IMR-90 (cell line): ENCODE measurements around the gene NOS1AP. TPM values are rescaled to one million over a fixed set of nuclear protein-coding genes. Genes with fewer than 3 reads are reported as not detected.

Experiments used
- ATAC-seq: fragments of 200-7000 bp; cut with Tn5 transposase; 2 replicates; pipeline ENCODE4 v1.9.1; 2020; ENCODE audit warnings: low read depth, mild to moderate bottlenecking, moderate library complexity
- BruUV-seq: library from RNA; stranded (reverse); fragments of 400-500 nt; replicated peaks from 2 replicates; lab custom pipeline; 2021; lab: Mats Ljungman, UMichigan
- CTCF ChIA-PET: fragments of 300-600 bp; formaldehyde crosslinking; extraction: SDS; loops from one replicate; lab custom pipeline; 2021; ENCODE audit warnings: antibody characterized with exemption; lab: Yijun Ruan, JAX
- POLR2A ChIA-PET: fragments of 300-600 bp; sonication (Branson Sonifier 250); formaldehyde crosslinking; loops from one replicate; lab custom pipeline; 2022; ENCODE audit warnings: antibody characterized with exemption; ENCODE audit not compliant: unreplicated experiment; lab: Charles Lee
- DNase-seq: peaks from one replicate; pipeline ENCODE4 v3.0.0; 2013
- H2AFZ ChIP-seq: replicated peaks from 2 replicates; pipeline ENCODE3; 2013; ENCODE audit warnings: low read length, mild to moderate bottlenecking; ENCODE audit not compliant: poor library complexity
- H2AK5ac ChIP-seq: 2 replicates; pipeline ENCODE4 v1.6.1; 2013; ENCODE audit warnings: low read depth, low read length, inconsistent platforms
- H2AK9ac ChIP-seq: replicated peaks from 2 replicates; pipeline ENCODE3; 2013; ENCODE audit warnings: mild to moderate bottlenecking, low read depth, low read length, moderate library complexity; ENCODE audit not compliant: poor library complexity
- H2BK120ac ChIP-seq: 2 replicates; pipeline ENCODE4 v1.6.1; 2013; ENCODE audit warnings: low read depth, low read length, inconsistent platforms
- H2BK15ac ChIP-seq: 3 replicates; pipeline ENCODE4 v1.6.1; 2013; ENCODE audit warnings: low read depth, low read length, inconsistent platforms
- H2BK20ac ChIP-seq: 2 replicates; pipeline ENCODE4 v1.6.1; 2013; ENCODE audit warnings: low read depth, mild to moderate bottlenecking, inconsistent platforms, low read length, moderate library complexity
- H2BK5ac ChIP-seq: 2 replicates; pipeline ENCODE4 v1.6.1; 2013; ENCODE audit warnings: mild to moderate bottlenecking, low read depth, low read length, inconsistent platforms; ENCODE audit not compliant: poor library complexity, severe bottlenecking
- H3K14ac ChIP-seq: replicated peaks from 2 replicates; pipeline ENCODE4 v1.6.1; 2013; ENCODE audit warnings: low read depth, low read length, inconsistent platforms
- H3K18ac ChIP-seq: 2 replicates; pipeline ENCODE4 v1.6.1; 2013; ENCODE audit warnings: low read depth, low read length, control low read depth
- H3K23ac ChIP-seq: 2 replicates; pipeline ENCODE4 v1.6.1; 2013; ENCODE audit warnings: low read depth, low read length, inconsistent platforms
- H3K27ac ChIP-seq: 2 replicates; pipeline ENCODE4 v1.5.1; 2013; ENCODE audit warnings: mild to moderate bottlenecking, control low read depth, low read length; ENCODE audit not compliant: insufficient read depth
- H3K27me3 ChIP-seq: 2 replicates; pipeline ENCODE4 v1.6.1; 2013; ENCODE audit warnings: low read length; ENCODE audit not compliant: control insufficient read depth, insufficient read depth
- H3K36me3 ChIP-seq: 2 replicates; pipeline ENCODE4 v1.6.1; 2013; ENCODE audit warnings: low read length, mixed read lengths; ENCODE audit not compliant: control insufficient read depth, insufficient read depth
- H3K4ac ChIP-seq: 2 replicates; pipeline ENCODE4 v1.6.1; 2013; ENCODE audit warnings: low read depth, low read length, inconsistent platforms
- H3K4me1 ChIP-seq: 2 replicates; pipeline ENCODE4 v1.6.1; 2013; ENCODE audit warnings: low read length, mixed read lengths; ENCODE audit not compliant: control insufficient read depth, insufficient read depth
- H3K4me2 ChIP-seq: 2 replicates; pipeline ENCODE4 v1.6.1; 2013; ENCODE audit warnings: low read depth, mild to moderate bottlenecking, control low read depth, low read length, moderate library complexity
- H3K4me3 ChIP-seq: 2 replicates; pipeline ENCODE4 v1.5.1; 2013; ENCODE audit warnings: low read depth, mild to moderate bottlenecking, control low read depth, low read length, moderate library complexity; ENCODE audit not compliant: insufficient read depth
- H3K56ac ChIP-seq: 2 replicates; pipeline ENCODE4 v1.6.1; 2013; ENCODE audit warnings: low read length, inconsistent platforms; ENCODE audit not compliant: insufficient read depth; ENCODE audit errors: extremely low read depth
- H3K79me1 ChIP-seq, 2 experiments: 2 replicates each; pipeline ENCODE4 v1.6.1; 2013; ENCODE audit warnings: low read length in 2 of 2, inconsistent platforms in 1 of 2, low read depth in 1 of 2
- H3K9ac ChIP-seq: 2 replicates; pipeline ENCODE4 v1.6.1; 2013; ENCODE audit warnings: low read depth, low read length, control low read depth
- H3K9me1 ChIP-seq: 2 replicates; pipeline ENCODE4 v1.6.1; 2013; ENCODE audit warnings: low read length, inconsistent platforms; ENCODE audit not compliant: insufficient read depth
- H3K9me3 ChIP-seq: 2 replicates; pipeline ENCODE4 v1.6.1; 2013; ENCODE audit warnings: low read length; ENCODE audit not compliant: control insufficient read depth, insufficient read depth
- H4K20me1 ChIP-seq: 2 replicates; pipeline ENCODE4 v1.6.1; 2013; ENCODE audit warnings: low read length, inconsistent platforms; ENCODE audit not compliant: insufficient read depth
- H4K5ac ChIP-seq: 2 replicates; pipeline ENCODE4 v1.6.1; 2013; ENCODE audit warnings: mild to moderate bottlenecking, low read depth, low read length, control low read depth
- H4K8ac ChIP-seq, 2 experiments: 2 replicates each; pipeline ENCODE4 v1.6.1; 2013; ENCODE audit warnings: low read depth in 2 of 2, low read length in 2 of 2, control low read depth in 1 of 2, inconsistent platforms in 1 of 2
- H4K91ac ChIP-seq: 2 replicates; pipeline ENCODE4 v1.6.1; 2013; ENCODE audit warnings: low read depth, low read length, inconsistent platforms; ENCODE audit not compliant: insufficient read depth
- BHLHE40 ChIP-seq: fragments of 150-350 bp; IDR thresholded peaks from 2 replicates; pipeline ENCODE4 v1.6.1; 2016; ENCODE audit warnings: mild to moderate bottlenecking, low read depth, low read length
- CEBPB ChIP-seq: IDR thresholded peaks from 2 replicates; pipeline ENCODE4 v1.6.1; 2012; ENCODE audit warnings: low read depth, low read length, improper control_type of control experiment
- CHD1 ChIP-seq: IDR thresholded peaks from 2 replicates; pipeline ENCODE4 v1.6.1; 2012; ENCODE audit warnings: low read depth, low read length, improper control_type of control experiment
- CTCF ChIP-seq: conservative IDR thresholded peaks from 2 replicates; pipeline ENCODE4 v1.5.1; 2012; ENCODE audit warnings: mild to moderate bottlenecking, low read depth, low read length, improper control_type of control experiment
- ELK1 ChIP-seq: fragments of 150-350 bp; IDR thresholded peaks from 2 replicates; pipeline ENCODE4 v1.6.1; 2016; ENCODE audit warnings: low read depth, mild to moderate bottlenecking, low read length, moderate library complexity, borderline replicate concordance
- FOS ChIP-seq: fragments of 150-350 bp; IDR thresholded peaks from 2 replicates; pipeline ENCODE4 v1.6.1; 2016; ENCODE audit warnings: low read depth, low read length
- MAFK ChIP-seq: IDR thresholded peaks from 2 replicates; pipeline ENCODE4 v1.6.1; 2012; ENCODE audit warnings: low read depth, low read length, improper control_type of control experiment
- MAZ ChIP-seq: IDR thresholded peaks from 2 replicates; pipeline ENCODE4 v1.6.1; 2012; ENCODE audit warnings: low read depth, mild to moderate bottlenecking, low read length, improper control_type of control experiment, moderate library complexity, borderline replicate concordance
- MXI1 ChIP-seq: IDR thresholded peaks from 2 replicates; pipeline ENCODE4 v1.6.1; 2012; ENCODE audit warnings: low read depth, mild to moderate bottlenecking, low read length, moderate library complexity, borderline replicate concordance
- NFE2L2 ChIP-seq: fragments of 150-350 bp; IDR thresholded peaks from 2 replicates; pipeline ENCODE4 v1.6.1; 2016; ENCODE audit warnings: low read depth, mild to moderate bottlenecking, low read length
- POLR2A ChIP-seq: IDR thresholded peaks from 2 replicates; pipeline ENCODE4 v1.6.1; 2012; ENCODE audit warnings: mild to moderate bottlenecking, low read depth, low read length
- RAD21 ChIP-seq: IDR thresholded peaks from 2 replicates; pipeline ENCODE4 v1.6.1; 2012; ENCODE audit warnings: low read length, improper control_type of control experiment
- RCOR1 ChIP-seq: IDR thresholded peaks from 2 replicates; pipeline ENCODE4 v1.6.1; 2012; ENCODE audit warnings: mild to moderate bottlenecking, low read length, improper control_type of control experiment; ENCODE audit not compliant: insufficient replicate concordance
- RFX5 ChIP-seq: IDR thresholded peaks from 2 replicates; pipeline ENCODE4 v1.8.0; 2012; ENCODE audit warnings: low read depth, mild to moderate bottlenecking, low read length, moderate library complexity
- SMC3 ChIP-seq: fragments of 150-350 bp; IDR thresholded peaks from 2 replicates; pipeline ENCODE4 v1.6.1; 2016; ENCODE audit warnings: low read depth, mild to moderate bottlenecking, antibody characterized with exemption, low read length, moderate library complexity
- USF2 ChIP-seq: fragments of 150-350 bp; IDR thresholded peaks from 2 replicates; pipeline ENCODE4 v1.6.1; 2017; ENCODE audit warnings: mild to moderate bottlenecking, antibody characterized with exemption, low read length, low read depth
- WGBS, 2 experiments: methylation state at CpG; one replicate each; pipeline versions ENCODE4 v1.1.5 to v1.1.7; 2013; ENCODE audit warnings: missing lambda C conversion rate in 2 of 2; ENCODE audit not compliant: insufficient read length in 1 of 2; ENCODE audit errors: extremely low coverage in 2 of 2; 5-methylcytosine and 5-hydroxymethylcytosine counted together
- dilution Hi-C: fragments of 300-500 bp; cut with HindIII; formaldehyde crosslinking; loops from one replicate; pipeline ENCODE4 v1.14.3; 2018; ENCODE audit warnings: low sequenced_read_pairs; ENCODE audit not compliant: unreplicated experiment
- in situ Hi-C: fragments of 300-500 bp; cut with MboI; formaldehyde crosslinking; loops from 3 replicates; pipeline ENCODE4 v1.14.3; 2019; ENCODE audit warnings: low sequenced_read_pairs, inconsistent platforms, mixed read lengths
- intact Hi-C: fragments of 100-400 bp; cut with micrococcal nuclease; formaldehyde crosslinking; loops from 2 replicates; pipeline ENCODE4 v1.10.0; 2022
- polyA plus RNA-seq, 3 experiments: library from polyadenylated mRNA; depleted of rRNA; stranded (reverse); fragments of >200 nt; gene quantifications; 2 replicates each; pipeline ENCODE4 v1.2.3, GENCODE V29; 2012; ENCODE audit warnings: low replicate concordance in 1 of 3
- total RNA-seq: library from RNA; depleted of rRNA; stranded (reverse); fragments of >200 nt; gene quantifications from 2 replicates; pipeline ENCODE4 v1.2.3, GENCODE V29; 2012

NOS1AP gene
- total and polyA plus RNA-seq, 2 of the 4 experiments (the other 2 are of a cell fraction) = 0.18 to 0.19 TPM

- Histone ChIP-seq H4K91ac (no peak overlapping the region), H2BK5ac (no peak overlapping the region), H3K56ac (no peak overlapping the region), H3K4me2 (no peak overlapping the region), H3K9me3 (no peaks in the 10 kb centered on the region), H3K36me3 (no peaks in the 10 kb centered on the region), H3K23ac (no peak overlapping the region), H3K9ac (no peak overlapping the region), H3K4me1 (no peaks in the 10 kb centered on the region), H3K14ac (no peak overlapping the region), H3K9me1 (no peaks in the 10 kb centered on the region), H3K4me3 (no peak overlapping the region), H2AK9ac (no peak overlapping the region), H2AFZ (no peak overlapping the region), H3K18ac (no peak overlapping the region), H4K5ac (no peak overlapping the region), H3K27me3 (peaks cover 28% of the 10 kb centered on the region), H2AK5ac (no peak overlapping the region), H4K8ac (no peak overlapping the region), H2BK120ac (no peak overlapping the region), H2BK20ac (no peak overlapping the region), H4K20me1 (no peaks in the 10 kb centered on the region), H2BK15ac (no peak overlapping the region), H3K79me1 (no peaks in the 10 kb centered on the region), H3K27ac (no peak overlapping the region), H3K4ac (no peak overlapping the region)
- DNase-seq (no peak), ATAC-seq (no peak)
- in situ Hi-C loops = loop anchor here (25.0 kb wide), 1 partner anchor 597 kb away; no protein-coding TSS in a partner anchor
- intact Hi-C loops = no loop called here
- dilution Hi-C loops = no loop called here
- POLR2A ChIA-PET = no interaction called here
- BruUV-seq = no TSS peak
- WGBS, 2 experiments = 83% methylated on average over 2 of the region's 10 CpGs; no CpG with 5 or more reads in 1 of the 2 experiments
- TF ChIP-seq MAZ (no peak), CEBPB (no peak), RAD21 (no peak), CTCF (no peak), POLR2A (no peak), CHD1 (no peak), NFE2L2 (no peak), FOS (no peak), MXI1 (no peak), ELK1 (no peak), RCOR1 (no peak), SMC3 (no peak), USF2 (no peak), MAFK (no peak), BHLHE40 (no peak), RFX5 (no peak)
- CTCF ChIA-PET = no interaction called here
Measured at GRCh38 chr1:162384601-162385279, 315.2 kb downstream of the NOS1AP start.
